Activated CD8-positive, alpha-beta memory T cell treated with anti-CD3 and anti-CD28 coated beads for 36 hours (primary cell): Measurements from ENCODE around the gene HECTD4. TPM values are rescaled to one million over a fixed set of nuclear protein-coding genes. Genes with fewer than 3 reads are reported as not detected.

Experiments
- CTCF ChIA-PET: fragments of 350-600 bp; sonication (Branson Sonifier 250); formaldehyde crosslinking; loops from one replicate; lab custom pipeline; 2021; ENCODE audit warnings: antibody characterized with exemption; lab: Charles Lee
- POLR2A ChIA-PET: fragments of 350-600 bp; sonication (Branson Sonifier 250); formaldehyde crosslinking; loops from one replicate; lab custom pipeline; 2021; ENCODE audit warnings: antibody characterized with exemption; lab: Charles Lee
- total RNA-seq, 2 experiments: library from RNA; stranded (reverse); gene quantifications; one replicate each; pipeline ENCODE4 v1.2.3, GENCODE V29; 2021

Gene HECTD4
- total RNA-seq, 2 experiments from 2014 or later, result 23.4 to 29.0 TPM

- CTCF ChIA-PET, result interaction anchor here (3.5 kb wide), 1 partner anchor 191 kb away, joined by 20 read pairs; no protein-coding TSS in a partner anchor
- POLR2A ChIA-PET, result no interaction called here
Measured at GRCh38 chr12:112196196-112196875, 185.9 kb downstream of the HECTD4 start.

DNA sequence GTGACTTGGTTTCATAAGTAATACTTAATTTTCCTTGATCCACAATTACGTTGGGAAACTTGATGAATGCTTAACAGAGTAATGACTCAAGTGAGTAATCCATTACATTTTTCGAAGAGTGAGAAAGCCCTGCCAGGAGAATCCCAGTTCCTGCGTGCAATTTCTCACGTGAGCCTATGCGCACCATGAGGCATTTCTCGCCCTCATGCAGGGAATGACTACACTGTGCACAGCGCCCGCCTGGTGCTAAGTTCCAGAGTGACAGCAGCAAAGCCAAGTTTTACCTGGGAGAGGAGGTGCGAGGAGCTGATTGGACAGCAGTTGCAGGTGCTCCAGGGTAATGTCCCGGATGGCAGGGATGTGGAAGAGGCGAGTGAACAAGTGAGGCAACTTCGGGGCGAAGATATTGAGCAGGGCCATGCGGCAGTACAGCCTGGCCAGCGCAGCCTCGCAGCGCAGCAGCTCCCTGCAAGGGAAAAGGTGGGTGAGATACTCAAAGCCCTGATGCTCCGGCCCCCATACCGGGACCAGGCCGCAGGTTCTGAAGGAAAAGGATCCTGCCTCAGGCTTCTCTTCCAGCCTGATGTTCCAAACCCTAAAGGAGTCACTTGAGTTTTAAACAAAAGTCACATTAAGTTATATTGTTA, 187.5 kb downstream of the HECTD4 start:
- CTCF ChIA-PET, result no interaction called here

DNA sequence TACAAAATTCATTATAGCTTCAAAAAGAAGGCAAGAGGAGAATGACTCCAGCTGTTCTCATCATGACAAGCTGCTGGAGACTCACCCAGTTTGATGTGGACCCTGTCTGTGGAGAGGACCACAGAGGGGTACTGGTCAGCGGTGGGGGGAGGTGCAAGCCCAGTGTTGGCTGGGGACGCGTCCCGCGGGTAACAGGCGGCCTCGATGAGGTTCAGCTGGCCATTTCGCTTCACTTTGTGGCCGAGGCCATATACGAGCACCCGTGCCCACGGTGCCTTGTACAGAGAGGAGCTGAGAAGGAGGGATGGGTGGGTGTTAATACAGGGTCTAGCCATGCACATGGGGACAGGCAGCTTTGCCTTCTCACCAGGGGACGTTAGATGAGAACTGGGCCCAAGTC, 189.8 kb downstream of the HECTD4 start:
- CTCF ChIA-PET, result no interaction called here
- POLR2A ChIA-PET, result no interaction called here

More for the DNA sequence above, 187.5 kb downstream of the HECTD4 start:
- POLR2A ChIA-PET, result no interaction called here

DNA sequence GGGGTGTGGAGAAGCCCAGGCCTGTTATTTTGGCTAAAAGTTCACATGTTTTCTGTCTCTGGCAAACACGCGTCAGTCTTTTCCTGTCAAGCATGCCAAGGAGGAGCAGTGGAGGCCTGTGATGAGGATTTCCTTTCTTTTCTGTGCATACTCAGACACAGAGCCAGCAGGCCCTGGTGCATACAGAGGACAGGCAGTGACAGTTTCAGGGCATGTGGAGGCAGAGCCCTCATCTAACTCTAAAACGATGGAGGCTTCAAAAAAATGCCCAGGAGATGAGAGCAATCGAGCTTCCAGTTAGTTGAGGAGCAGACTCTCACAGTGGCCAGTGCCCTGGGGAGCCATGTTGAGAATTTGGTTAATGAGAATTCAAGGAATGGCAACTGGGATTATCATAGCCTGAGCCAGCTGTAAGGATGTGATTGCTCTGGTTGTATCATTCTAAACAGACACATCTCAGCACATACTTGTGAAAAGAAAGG, 190.3 kb downstream of the HECTD4 start:
- ChIA-PET POLR2A (no interaction called here), CTCF (no interaction called here)

DNA sequence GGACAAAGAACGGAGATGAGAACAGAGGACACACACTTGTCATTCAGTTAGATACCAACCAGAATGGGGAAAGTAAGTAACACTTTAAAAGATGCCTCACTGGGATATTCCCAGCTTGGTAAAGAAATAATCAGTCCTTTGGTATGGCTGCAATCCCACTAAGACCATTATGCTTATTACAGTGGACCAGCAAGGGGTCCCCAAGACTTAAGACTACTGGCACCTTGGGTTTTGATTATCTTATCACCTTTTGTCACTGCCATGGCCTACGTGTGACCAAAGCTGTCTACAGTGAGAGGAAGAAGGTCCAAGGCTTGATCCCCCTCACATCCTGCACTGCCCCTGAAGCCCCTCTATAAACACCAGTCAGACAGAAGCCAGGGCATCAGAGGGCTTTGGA, 191.0 kb downstream of the HECTD4 start:
- POLR2A ChIA-PET, result no interaction called here

GRCh38 chr12:112190231-112191025, 191.8 kb downstream of the HECTD4 start:
- POLR2A ChIA-PET, result no interaction called here
- CTCF ChIA-PET, result no interaction called here

More for the DNA sequence above, 191.0 kb downstream of the HECTD4 start:
- CTCF ChIA-PET, result no interaction called here

- CTCF ChIA-PET, result no interaction called here
- POLR2A ChIA-PET, result no interaction called here
Measured at GRCh38 chr12:112188130-112188830, 194.0 kb downstream of the HECTD4 start.

- POLR2A ChIA-PET, result no interaction called here
- CTCF ChIA-PET, result interaction anchor here (0.6 to 0.7 kb wide), 2 partner anchors 216 to 240 kb away, joined by 3 to 4 read pairs; no protein-coding TSS in a partner anchor
Measured at GRCh38 chr12:112185093-112185923, 196.9 kb downstream of the HECTD4 start.

GRCh38 chr12:112184056-112184887, 198.0 kb downstream of the HECTD4 start:
- ChIA-PET POLR2A (interaction anchor here (0.6 kb wide), 1 partner anchor 778 kb away, joined by 3 read pairs; the partner anchor contains the start of gene SH2B3), CTCF (interaction anchor here (0.7 kb wide), 1 partner anchor 239 kb away, joined by 4 read pairs; no protein-coding TSS in a partner anchor)

DNA sequence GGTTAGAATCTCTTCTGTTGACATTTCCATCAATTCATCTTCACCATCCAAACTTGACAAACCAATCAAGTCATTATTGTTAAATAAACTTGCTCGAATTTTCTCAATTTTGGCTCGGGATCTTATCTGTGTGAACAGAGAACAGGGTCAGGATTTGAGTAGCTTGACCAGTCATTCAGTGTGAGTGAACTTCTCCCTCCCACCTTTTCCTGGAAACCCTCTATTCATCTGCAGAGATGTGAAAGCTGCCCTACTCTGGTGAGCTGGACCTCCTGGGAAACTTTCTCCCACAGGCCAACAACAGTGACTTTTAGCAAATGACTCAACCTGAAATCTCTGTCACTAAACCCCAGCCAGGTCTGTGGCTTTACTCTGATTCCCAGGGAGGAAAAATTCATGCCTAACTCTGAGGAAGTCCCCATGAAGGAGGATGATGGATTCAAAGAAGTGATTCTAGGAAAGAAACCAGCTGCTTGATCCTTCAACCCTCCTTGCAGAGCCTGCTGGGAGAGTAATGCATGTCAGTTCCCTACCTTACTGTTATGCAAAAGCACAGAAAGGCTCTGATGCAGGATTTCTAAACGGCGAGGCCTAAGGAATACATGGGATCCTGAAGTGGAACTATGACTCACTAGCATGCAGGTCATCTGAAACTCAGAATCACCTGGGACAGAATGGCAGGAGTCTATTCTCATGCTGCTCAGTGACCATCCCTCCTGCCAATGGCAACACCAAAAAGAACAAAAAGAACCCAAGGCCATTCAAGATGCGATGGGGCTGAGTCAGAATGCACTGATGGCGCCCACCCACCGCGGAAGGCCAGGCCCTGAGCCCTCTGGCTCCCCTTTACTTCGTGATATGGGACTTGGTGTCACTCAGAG, 198.8 kb downstream of the HECTD4 start:
- CTCF ChIA-PET, result interaction anchor here (0.9 kb wide), 1 partner anchor 126 kb away, joined by 3 read pairs; no protein-coding TSS in a partner anchor
- POLR2A ChIA-PET, result no interaction called here

- CTCF ChIA-PET, result no interaction called here
Measured at GRCh38 chr12:112182499-112182898, 199.7 kb downstream of the HECTD4 start.

DNA sequence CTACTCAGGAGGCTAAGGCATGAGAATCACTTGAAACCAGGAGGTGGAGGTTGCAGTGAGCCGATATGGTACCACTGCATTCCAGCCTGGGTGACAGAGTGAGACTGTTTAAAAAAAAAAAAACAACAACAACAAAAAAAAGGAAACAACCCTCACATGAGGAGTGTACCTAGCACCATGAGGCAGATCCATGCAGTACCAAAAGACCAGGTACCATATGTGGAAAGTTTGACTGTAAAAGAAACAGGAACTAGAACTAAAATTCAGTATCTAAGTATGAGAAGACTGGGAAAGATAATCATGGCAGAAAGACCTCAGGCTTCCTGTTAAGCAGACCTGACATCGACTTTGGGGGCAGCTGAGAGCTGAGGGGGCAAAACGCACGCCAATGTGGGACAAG, 201.8 kb downstream of the HECTD4 start:
- CTCF ChIA-PET, result no interaction called here
- POLR2A ChIA-PET, result interaction anchor here (0.7 kb wide), 1 partner anchor 106 kb away, joined by 3 read pairs; no protein-coding TSS in a partner anchor

More at GRCh38 chr12:112182499-112182898, 199.7 kb downstream of the HECTD4 start:
- POLR2A ChIA-PET, result no interaction called here

GRCh38 chr12:112179916-112180315, 202.3 kb downstream of the HECTD4 start:
- CTCF ChIA-PET, result no interaction called here
- POLR2A ChIA-PET, result no interaction called here

- ChIA-PET POLR2A (no interaction called here), CTCF (no interaction called here)
Measured at GRCh38 chr12:112179341-112179740, 202.9 kb downstream of the HECTD4 start.

- POLR2A ChIA-PET, result no interaction called here
Measured at GRCh38 chr12:112178796-112179195, 203.4 kb downstream of the HECTD4 start.

DNA sequence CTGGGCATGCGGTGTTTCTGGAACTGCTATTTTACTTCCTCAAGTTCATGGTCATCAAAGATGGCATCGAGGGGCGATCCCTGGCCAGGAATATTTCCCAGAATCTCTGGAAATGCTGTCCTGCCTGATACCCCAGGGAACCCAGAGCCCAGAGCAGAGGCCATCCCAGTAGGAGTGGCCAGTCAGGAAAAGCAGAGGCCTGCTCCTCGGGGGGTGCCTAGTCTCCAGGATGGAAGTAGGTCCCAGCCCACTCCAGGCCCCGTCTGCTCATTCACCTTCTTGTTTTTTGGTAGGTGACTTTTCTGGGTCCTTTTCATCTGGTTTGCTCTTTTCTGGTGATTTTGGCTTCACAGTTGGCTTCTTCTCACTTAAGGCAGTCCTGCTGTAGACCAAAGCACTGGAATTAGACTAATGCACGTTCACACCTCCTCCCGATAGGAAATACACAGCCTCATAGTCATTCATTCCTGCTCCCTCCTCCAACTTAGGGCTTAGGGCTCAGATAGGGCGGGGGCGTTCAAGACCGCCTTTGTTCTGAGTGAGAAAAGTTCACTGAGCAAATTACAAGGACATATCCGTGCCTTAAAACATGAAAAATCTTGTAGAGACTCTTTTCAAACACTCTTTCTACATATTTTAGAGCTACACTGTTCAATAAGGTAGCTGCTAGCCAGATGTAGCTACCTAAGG, 205.8 kb downstream of the HECTD4 start:
- POLR2A ChIA-PET, result no interaction called here
- CTCF ChIA-PET, result no interaction called here

More at GRCh38 chr12:112178796-112179195, 203.4 kb downstream of the HECTD4 start:
- CTCF ChIA-PET, result no interaction called here
